IMR-90 (cell line): ENCODE measurements around the gene SPECC1L. TPM values are rescaled to one million over a fixed set of nuclear protein-coding genes. Genes with fewer than 3 reads are reported as not detected.

Source experiments
- ATAC-seq: fragments of 200-7000 bp; cut with Tn5 transposase; 2 replicates; pipeline ENCODE4 v1.9.1; 2020; ENCODE audit warnings: low read depth, mild to moderate bottlenecking, moderate library complexity
- BruUV-seq: library from RNA; stranded (reverse); fragments of 400-500 nt; replicated peaks from 2 replicates; lab custom pipeline; 2021; lab: Mats Ljungman, UMichigan
- CTCF ChIA-PET: fragments of 300-600 bp; formaldehyde crosslinking; extraction: SDS; loops from one replicate; lab custom pipeline; 2021; ENCODE audit warnings: antibody characterized with exemption; lab: Yijun Ruan, JAX
- POLR2A ChIA-PET: fragments of 300-600 bp; sonication (Branson Sonifier 250); formaldehyde crosslinking; loops from one replicate; lab custom pipeline; 2022; ENCODE audit warnings: antibody characterized with exemption; ENCODE audit not compliant: unreplicated experiment; lab: Charles Lee
- DNase-seq: peaks from one replicate; pipeline ENCODE4 v3.0.0; 2013
- H2AFZ ChIP-seq: replicated peaks from 2 replicates; pipeline ENCODE3; 2013; ENCODE audit warnings: low read length, mild to moderate bottlenecking; ENCODE audit not compliant: poor library complexity
- H2AK5ac ChIP-seq: 2 replicates; pipeline ENCODE4 v1.6.1; 2013; ENCODE audit warnings: low read depth, low read length, inconsistent platforms
- H2AK9ac ChIP-seq: replicated peaks from 2 replicates; pipeline ENCODE3; 2013; ENCODE audit warnings: mild to moderate bottlenecking, low read depth, low read length, moderate library complexity; ENCODE audit not compliant: poor library complexity
- H2BK120ac ChIP-seq: 2 replicates; pipeline ENCODE4 v1.6.1; 2013; ENCODE audit warnings: low read depth, low read length, inconsistent platforms
- H2BK15ac ChIP-seq: 3 replicates; pipeline ENCODE4 v1.6.1; 2013; ENCODE audit warnings: low read depth, low read length, inconsistent platforms
- H2BK20ac ChIP-seq: 2 replicates; pipeline ENCODE4 v1.6.1; 2013; ENCODE audit warnings: low read depth, mild to moderate bottlenecking, inconsistent platforms, low read length, moderate library complexity
- H2BK5ac ChIP-seq: 2 replicates; pipeline ENCODE4 v1.6.1; 2013; ENCODE audit warnings: mild to moderate bottlenecking, low read depth, low read length, inconsistent platforms; ENCODE audit not compliant: poor library complexity, severe bottlenecking
- H3K14ac ChIP-seq: replicated peaks from 2 replicates; pipeline ENCODE4 v1.6.1; 2013; ENCODE audit warnings: low read depth, low read length, inconsistent platforms
- H3K18ac ChIP-seq: 2 replicates; pipeline ENCODE4 v1.6.1; 2013; ENCODE audit warnings: low read depth, low read length, control low read depth
- H3K23ac ChIP-seq: 2 replicates; pipeline ENCODE4 v1.6.1; 2013; ENCODE audit warnings: low read depth, low read length, inconsistent platforms
- H3K27ac ChIP-seq: 2 replicates; pipeline ENCODE4 v1.5.1; 2013; ENCODE audit warnings: mild to moderate bottlenecking, control low read depth, low read length; ENCODE audit not compliant: insufficient read depth
- H3K27me3 ChIP-seq: 2 replicates; pipeline ENCODE4 v1.6.1; 2013; ENCODE audit warnings: low read length; ENCODE audit not compliant: control insufficient read depth, insufficient read depth
- H3K36me3 ChIP-seq: 2 replicates; pipeline ENCODE4 v1.6.1; 2013; ENCODE audit warnings: low read length, mixed read lengths; ENCODE audit not compliant: control insufficient read depth, insufficient read depth
- H3K4ac ChIP-seq: 2 replicates; pipeline ENCODE4 v1.6.1; 2013; ENCODE audit warnings: low read depth, low read length, inconsistent platforms
- H3K4me1 ChIP-seq: 2 replicates; pipeline ENCODE4 v1.6.1; 2013; ENCODE audit warnings: low read length, mixed read lengths; ENCODE audit not compliant: control insufficient read depth, insufficient read depth
- H3K4me2 ChIP-seq: 2 replicates; pipeline ENCODE4 v1.6.1; 2013; ENCODE audit warnings: low read depth, mild to moderate bottlenecking, control low read depth, low read length, moderate library complexity
- H3K4me3 ChIP-seq: 2 replicates; pipeline ENCODE4 v1.5.1; 2013; ENCODE audit warnings: low read depth, mild to moderate bottlenecking, control low read depth, low read length, moderate library complexity; ENCODE audit not compliant: insufficient read depth
- H3K56ac ChIP-seq: 2 replicates; pipeline ENCODE4 v1.6.1; 2013; ENCODE audit warnings: low read length, inconsistent platforms; ENCODE audit not compliant: insufficient read depth; ENCODE audit errors: extremely low read depth
- H3K79me1 ChIP-seq, 2 experiments: 2 replicates each; pipeline ENCODE4 v1.6.1; 2013; ENCODE audit warnings: low read length in 2 of 2, inconsistent platforms in 1 of 2, low read depth in 1 of 2
- H3K9ac ChIP-seq: 2 replicates; pipeline ENCODE4 v1.6.1; 2013; ENCODE audit warnings: low read depth, low read length, control low read depth
- H3K9me1 ChIP-seq: 2 replicates; pipeline ENCODE4 v1.6.1; 2013; ENCODE audit warnings: low read length, inconsistent platforms; ENCODE audit not compliant: insufficient read depth
- H3K9me3 ChIP-seq: 2 replicates; pipeline ENCODE4 v1.6.1; 2013; ENCODE audit warnings: low read length; ENCODE audit not compliant: control insufficient read depth, insufficient read depth
- H4K20me1 ChIP-seq: 2 replicates; pipeline ENCODE4 v1.6.1; 2013; ENCODE audit warnings: low read length, inconsistent platforms; ENCODE audit not compliant: insufficient read depth
- H4K5ac ChIP-seq: 2 replicates; pipeline ENCODE4 v1.6.1; 2013; ENCODE audit warnings: mild to moderate bottlenecking, low read depth, low read length, control low read depth
- H4K8ac ChIP-seq, 2 experiments: 2 replicates each; pipeline ENCODE4 v1.6.1; 2013; ENCODE audit warnings: low read depth in 2 of 2, low read length in 2 of 2, control low read depth in 1 of 2, inconsistent platforms in 1 of 2
- H4K91ac ChIP-seq: 2 replicates; pipeline ENCODE4 v1.6.1; 2013; ENCODE audit warnings: low read depth, low read length, inconsistent platforms; ENCODE audit not compliant: insufficient read depth
- BHLHE40 ChIP-seq: fragments of 150-350 bp; IDR thresholded peaks from 2 replicates; pipeline ENCODE4 v1.6.1; 2016; ENCODE audit warnings: mild to moderate bottlenecking, low read depth, low read length
- CEBPB ChIP-seq: IDR thresholded peaks from 2 replicates; pipeline ENCODE4 v1.6.1; 2012; ENCODE audit warnings: low read depth, low read length, improper control_type of control experiment
- CHD1 ChIP-seq: IDR thresholded peaks from 2 replicates; pipeline ENCODE4 v1.6.1; 2012; ENCODE audit warnings: low read depth, low read length, improper control_type of control experiment
- FOS ChIP-seq: fragments of 150-350 bp; IDR thresholded peaks from 2 replicates; pipeline ENCODE4 v1.6.1; 2016; ENCODE audit warnings: low read depth, low read length
- MAFK ChIP-seq: IDR thresholded peaks from 2 replicates; pipeline ENCODE4 v1.6.1; 2012; ENCODE audit warnings: low read depth, low read length, improper control_type of control experiment
- MAZ ChIP-seq: IDR thresholded peaks from 2 replicates; pipeline ENCODE4 v1.6.1; 2012; ENCODE audit warnings: low read depth, mild to moderate bottlenecking, low read length, improper control_type of control experiment, moderate library complexity, borderline replicate concordance
- MXI1 ChIP-seq: IDR thresholded peaks from 2 replicates; pipeline ENCODE4 v1.6.1; 2012; ENCODE audit warnings: low read depth, mild to moderate bottlenecking, low read length, moderate library complexity, borderline replicate concordance
- NFE2L2 ChIP-seq: fragments of 150-350 bp; IDR thresholded peaks from 2 replicates; pipeline ENCODE4 v1.6.1; 2016; ENCODE audit warnings: low read depth, mild to moderate bottlenecking, low read length
- RAD21 ChIP-seq: IDR thresholded peaks from 2 replicates; pipeline ENCODE4 v1.6.1; 2012; ENCODE audit warnings: low read length, improper control_type of control experiment
- RFX5 ChIP-seq: IDR thresholded peaks from 2 replicates; pipeline ENCODE4 v1.8.0; 2012; ENCODE audit warnings: low read depth, mild to moderate bottlenecking, low read length, moderate library complexity
- WGBS, 2 experiments: methylation state at CpG; one replicate each; pipeline versions ENCODE4 v1.1.5 to v1.1.7; 2013; ENCODE audit warnings: missing lambda C conversion rate in 2 of 2; ENCODE audit not compliant: insufficient read length in 1 of 2; ENCODE audit errors: extremely low coverage in 2 of 2; 5-methylcytosine and 5-hydroxymethylcytosine counted together
- dilution Hi-C: fragments of 300-500 bp; cut with HindIII; formaldehyde crosslinking; loops from one replicate; pipeline ENCODE4 v1.14.3; 2018; ENCODE audit warnings: low sequenced_read_pairs; ENCODE audit not compliant: unreplicated experiment
- in situ Hi-C: fragments of 300-500 bp; cut with MboI; formaldehyde crosslinking; loops from 3 replicates; pipeline ENCODE4 v1.14.3; 2019; ENCODE audit warnings: low sequenced_read_pairs, inconsistent platforms, mixed read lengths
- intact Hi-C: fragments of 100-400 bp; cut with micrococcal nuclease; formaldehyde crosslinking; loops from 2 replicates; pipeline ENCODE4 v1.10.0; 2022
- polyA plus RNA-seq, 3 experiments: library from polyadenylated mRNA; depleted of rRNA; stranded (reverse); fragments of >200 nt; gene quantifications; 2 replicates each; pipeline ENCODE4 v1.2.3, GENCODE V29; 2012; ENCODE audit warnings: low replicate concordance in 1 of 3
- total RNA-seq: library from RNA; depleted of rRNA; stranded (reverse); fragments of >200 nt; gene quantifications from 2 replicates; pipeline ENCODE4 v1.2.3, GENCODE V29; 2012
- TF ChIP-seq, protein P1 (sequence below): fragments of 150-350 bp; IDR thresholded peaks from 2 replicates; pipeline ENCODE4 v1.6.1; 2016; ENCODE audit warnings: low read depth, mild to moderate bottlenecking, low read length, moderate library complexity, borderline replicate concordance
- TF ChIP-seq, protein P2 (sequence below): fragments of 150-350 bp; IDR thresholded peaks from 2 replicates; pipeline ENCODE4 v1.6.1; 2017; ENCODE audit warnings: mild to moderate bottlenecking, antibody characterized with exemption, low read length, low read depth

The SPECC1L gene
- total and polyA plus RNA-seq, 2 of the 4 experiments (the other 2 are of a cell fraction): 18.7 to 44.1 TPM

DNA sequence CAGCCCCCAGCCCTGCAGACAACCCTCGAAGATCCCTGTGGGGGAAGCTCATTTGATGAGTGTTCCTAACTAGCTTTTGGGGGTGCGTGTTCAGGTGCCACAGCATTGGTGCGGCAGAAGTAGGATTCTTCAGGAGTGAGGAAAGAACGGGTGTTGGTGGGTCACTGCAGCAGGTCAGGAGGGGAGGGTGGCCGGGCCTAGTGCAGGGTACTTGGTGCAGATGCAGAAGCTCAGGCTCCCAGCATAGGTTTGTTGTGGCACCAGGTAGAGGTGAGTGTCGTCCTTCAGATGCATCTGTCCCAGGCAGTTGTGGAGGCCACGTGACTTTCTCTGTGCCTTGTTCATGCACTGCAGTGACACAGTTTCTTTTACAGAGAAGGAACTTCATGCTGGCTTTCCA, 141.6 kb downstream of the SPECC1L start:
- 84% methylated on average over 6 of the region's 7 CpGs; no CpG with 5 or more reads in 1 of the 2 experiments for WGBS, 2 experiments
- DNase-seq (no peak), ATAC-seq (no peak)
- Histone ChIP-seq H3K79me1 (peaks cover 33 to 59% of the 10 kb centered on the region in 2 experiments), H3K4me1 (peaks cover 32% of the 10 kb centered on the region), H3K4ac (no peak overlapping the region), H3K27ac (no peak overlapping the region), H2AK9ac (no peak overlapping the region), H4K91ac (no peak overlapping the region), H4K8ac (no peak overlapping the region), H3K9me1 (peaks cover 41% of the 10 kb centered on the region), H3K9ac (no peak overlapping the region), H2BK120ac (no peak overlapping the region), H2BK20ac (no peak overlapping the region), H4K5ac (no peak overlapping the region), H3K56ac (no peak overlapping the region), H3K23ac (no peak overlapping the region), H2BK15ac (no peak overlapping the region), H2AK5ac (no peak overlapping the region), H3K18ac (no peak overlapping the region), H4K20me1 (peaks cover 24% of the 10 kb centered on the region), H3K9me3 (no peaks in the 10 kb centered on the region), H3K4me3 (no peak overlapping the region), H3K27me3 (no peaks in the 10 kb centered on the region), H2AFZ (no peak overlapping the region), H3K36me3 (peaks cover 26% of the 10 kb centered on the region; the same call in 1 of the 2 replicates), H2BK5ac (no peak overlapping the region), H3K4me2 (no peak overlapping the region), H3K14ac (no peak overlapping the region)
- dilution Hi-C loops (no loop called here), in situ Hi-C loops (no loop called here), intact Hi-C loops (no loop called here)
- TF ChIP-seq, protein P1, sequence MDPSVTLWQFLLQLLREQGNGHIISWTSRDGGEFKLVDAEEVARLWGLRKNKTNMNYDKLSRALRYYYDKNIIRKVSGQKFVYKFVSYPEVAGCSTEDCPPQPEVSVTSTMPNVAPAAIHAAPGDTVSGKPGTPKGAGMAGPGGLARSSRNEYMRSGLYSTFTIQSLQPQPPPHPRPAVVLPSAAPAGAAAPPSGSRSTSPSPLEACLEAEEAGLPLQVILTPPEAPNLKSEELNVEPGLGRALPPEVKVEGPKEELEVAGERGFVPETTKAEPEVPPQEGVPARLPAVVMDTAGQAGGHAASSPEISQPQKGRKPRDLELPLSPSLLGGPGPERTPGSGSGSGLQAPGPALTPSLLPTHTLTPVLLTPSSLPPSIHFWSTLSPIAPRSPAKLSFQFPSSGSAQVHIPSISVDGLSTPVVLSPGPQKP: no peak
- TF ChIP-seq CEBPB (no peak), RFX5 (no peak), MAZ (no peak), NFE2L2 (no peak), MXI1 (no peak), CHD1 (no peak), MAFK (no peak), RAD21 (no peak), BHLHE40 (no peak), FOS (no peak)
- TF ChIP-seq, protein P2, sequence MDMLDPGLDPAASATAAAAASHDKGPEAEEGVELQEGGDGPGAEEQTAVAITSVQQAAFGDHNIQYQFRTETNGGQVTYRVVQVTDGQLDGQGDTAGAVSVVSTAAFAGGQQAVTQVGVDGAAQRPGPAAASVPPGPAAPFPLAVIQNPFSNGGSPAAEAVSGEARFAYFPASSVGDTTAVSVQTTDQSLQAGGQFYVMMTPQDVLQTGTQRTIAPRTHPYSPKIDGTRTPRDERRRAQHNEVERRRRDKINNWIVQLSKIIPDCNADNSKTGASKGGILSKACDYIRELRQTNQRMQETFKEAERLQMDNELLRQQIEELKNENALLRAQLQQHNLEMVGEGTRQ: no peak
- no TSS peak for BruUV-seq
- ChIA-PET CTCF (no interaction called here), POLR2A (no interaction called here)
